HFFc6 (cell line): ENCODE results near the gene PRG3. TPM values are rescaled to one million over a fixed set of nuclear protein-coding genes. Genes with fewer than 3 reads are reported as not detected.

Experiments used
- DNase-seq: peaks from one replicate; pipeline ENCODE4 v3.0.0-alpha.2; 2018
- H3K27ac Mint-ChIP-seq: 2 replicates; pipeline ENCODE4 v1.8.0; 2020; ENCODE audit warnings: mild to moderate bottlenecking, mixed read lengths
- H3K27me3 Mint-ChIP-seq: 2 replicates; pipeline ENCODE4 v1.8.0; 2021; ENCODE audit warnings: mild to moderate bottlenecking, moderate library complexity, mixed read lengths; ENCODE audit not compliant: insufficient read depth
- H3K36me3 Mint-ChIP-seq: 2 replicates; pipeline ENCODE4 v1.8.0; 2021; ENCODE audit warnings: low read depth, mixed read lengths
- H3K4me1 Mint-ChIP-seq: 2 replicates; pipeline ENCODE4 v1.8.0; 2020; ENCODE audit warnings: low read depth, mixed read lengths
- H3K4me3 Mint-ChIP-seq: 2 replicates; pipeline ENCODE4 v1.8.0; 2020; ENCODE audit warnings: mild to moderate bottlenecking, moderate library complexity, mixed read lengths
- H3K9me3 Mint-ChIP-seq: 2 replicates; pipeline ENCODE4 v1.8.0; 2020; ENCODE audit warnings: mild to moderate bottlenecking, mixed read lengths
- CTCF ChIP-seq: fragments of 200-600 bp; sonication (generic); IDR thresholded peaks from 2 replicates; pipeline ENCODE4 v1.5.0; 2021; ENCODE audit warnings: antibody characterized with exemption, mild to moderate bottlenecking
- total RNA-seq, 6 experiments: library from RNA; stranded (reverse); fragmentation: NEBNext Ultra II Directional; extraction: Animal tissue kit (Norgen Biotek cat#: 25700); gene quantifications; 2 replicates in 1 of 6; 3 replicates in 5 of 6; pipeline ENCODE4 v1.2.3, GENCODE V29; 2021

Gene PRG3
- total RNA-seq, 6 experiments from 2014 or later = not detected

GRCh38 chr11:57373146-57373545 is 7.8 kb downstream of the PRG3 start:
- TF ChIP-seq CTCF = no peak
- no peak overlapping the region for H3K27ac Mint-ChIP-seq
- no peaks in the 10 kb centered on the region; the same call in 1 of the 2 replicates for H3K27me3 Mint-ChIP-seq
- H3K36me3 Mint-ChIP-seq = no peaks in the 10 kb centered on the region
- peaks cover 18% of the 10 kb centered on the region for H3K4me1 Mint-ChIP-seq
- H3K9me3 Mint-ChIP-seq = no peaks in the 10 kb centered on the region
- H3K4me3 Mint-ChIP-seq = no peak overlapping the region
- no peak for DNase-seq

- Mint-ChIP-seq H3K4me1 (peaks cover 18% of the 10 kb centered on the region), H3K27me3 (peaks cover 1% of the 10 kb centered on the region), H3K36me3 (no peaks in the 10 kb centered on the region), H3K4me3 (no peak overlapping the region), H3K27ac (no peak overlapping the region; the same call in 1 of the 2 replicates), H3K9me3 (no peaks in the 10 kb centered on the region)
- no peak for DNase-seq
- TF ChIP-seq CTCF = no peak
Observed at GRCh38 chr11:57370941-57371340, 10.0 kb downstream of the PRG3 start.

- H3K4me1 Mint-ChIP-seq = peaks cover 18% of the 10 kb centered on the region
- TF ChIP-seq CTCF = no peak
- DNase-seq = peak; percentile 77
- peak overlapping the region; percentile 67 for H3K27ac Mint-ChIP-seq
- no peaks in the 10 kb centered on the region for H3K9me3 Mint-ChIP-seq
- H3K4me3 Mint-ChIP-seq = peak overlapping the region; percentile 10; the same call in 1 of the 2 replicates
- H3K27me3 Mint-ChIP-seq = peaks cover 5% of the 10 kb centered on the region
- H3K36me3 Mint-ChIP-seq = no peaks in the 10 kb centered on the region
Observed at GRCh38 chr11:57370251-57370650, 10.7 kb downstream of the PRG3 start.

GRCh38 chr11:57368845-57369232 is 12.1 kb downstream of the PRG3 start:
- Mint-ChIP-seq H3K36me3 (no peaks in the 10 kb centered on the region), H3K27me3 (peaks cover 14% of the 10 kb centered on the region), H3K4me1 (peaks cover 18% of the 10 kb centered on the region), H3K27ac (no peak overlapping the region), H3K4me3 (no peak overlapping the region), H3K9me3 (no peaks in the 10 kb centered on the region)
- TF ChIP-seq CTCF = no peak
- no peak for DNase-seq

GRCh38 chr11:57368106-57368844 is 12.7 kb downstream of the PRG3 start:
- TF ChIP-seq CTCF = no peak
- DNase-seq = no peak
- no peaks in the 10 kb centered on the region for H3K9me3 Mint-ChIP-seq
- H3K4me3 Mint-ChIP-seq = no peak overlapping the region
- H3K4me1 Mint-ChIP-seq = peaks cover 18% of the 10 kb centered on the region
- no peak overlapping the region for H3K27ac Mint-ChIP-seq
- H3K27me3 Mint-ChIP-seq = peaks cover 18% of the 10 kb centered on the region
- no peaks in the 10 kb centered on the region for H3K36me3 Mint-ChIP-seq
